SU-DHL-6 (cell line): ENCODE data around the gene C10orf105.

Experiments
- CTCF ChIP-seq: fragments of 200-600 bp; sonication (generic); IDR thresholded peaks from one replicate; pipeline ENCODE4 v1.5.1; 2017; ENCODE audit warnings: antibody characterized with exemption, mild to moderate bottlenecking, low read length, moderate library complexity; ENCODE audit not compliant: insufficient read depth, poor library complexity, severe bottlenecking
- EZH2phosphoT487 ChIP-seq: fragments of 200-600 bp; sonication (generic), shearing (Covaris generic); conservative IDR thresholded peaks from 2 replicates; pipeline ENCODE4 v1.6.1; 2018; ENCODE audit warnings: mild to moderate bottlenecking, antibody characterized with exemption, low read length, moderate library complexity, mixed read lengths

- TF ChIP-seq CTCF, result no peak
- no peak for TF ChIP-seq EZH2phosphoT487
Measured at GRCh38 chr10:71663311-71663710, 56.3 kb downstream of the C10orf105 start.
